Activated CD8-positive, alpha-beta T cell treated with anti-CD3 and anti-CD28 coated beads, Interleukin-2, amount 10 ng/mL, durations not matched to agents 7 days and 5 days (primary cell): Measurements from ENCODE around the gene NRXN3. TPM values are rescaled to one million over a fixed set of nuclear protein-coding genes. Genes with fewer than 3 reads are reported as not detected.

Experiments used
- ATAC-seq: fragments of 150-1000 bp; cut with Tn5 transposase; one replicate; pipeline ENCODE4 v1.10.0; 2021; ENCODE audit warnings: moderate library complexity
- CTCF ChIA-PET: fragments of 350-600 bp; sonication (Branson Sonifier 250); formaldehyde crosslinking; loops from one replicate; lab custom pipeline; 2021; ENCODE audit warnings: antibody characterized with exemption; lab: Charles Lee
- POLR2A ChIA-PET: fragments of 350-600 bp; sonication (Branson Sonifier 250); formaldehyde crosslinking; loops from one replicate; lab custom pipeline; 2021; ENCODE audit warnings: antibody characterized with exemption; lab: Charles Lee
- DNase-seq: peaks from one replicate; pipeline ENCODE4 v3.0.0-alpha.2; 2020
- H3K27ac Mint-ChIP-seq: one replicate; pipeline ENCODE4 v1.8.0; 2021; ENCODE audit warnings: mild to moderate bottlenecking, mixed read lengths
- H3K27me3 Mint-ChIP-seq: one replicate; pipeline ENCODE4 v1.8.0; 2021; ENCODE audit warnings: low read depth, mixed read lengths
- H3K36me3 Mint-ChIP-seq: one replicate; pipeline ENCODE4 v1.8.0; 2021; ENCODE audit warnings: low read depth, mixed read lengths
- H3K4me1 Mint-ChIP-seq: one replicate; pipeline ENCODE4 v1.8.0; 2021; ENCODE audit warnings: low read depth, mixed read lengths
- H3K4me3 Mint-ChIP-seq: one replicate; pipeline ENCODE4 v1.8.0; 2021; ENCODE audit warnings: mild to moderate bottlenecking, mixed read lengths
- H3K9me3 Mint-ChIP-seq: one replicate; pipeline ENCODE4 v1.8.0; 2022; ENCODE audit warnings: mixed read lengths; ENCODE audit not compliant: insufficient read depth
- total RNA-seq, 2 experiments: library from RNA; stranded (reverse); gene quantifications; one replicate each; pipeline ENCODE4 v1.2.3, GENCODE V29; 2021

Gene NRXN3
- total RNA-seq, 2 experiments from 2014 or later, result not detected

- Mint-ChIP-seq H3K4me3 (no peak overlapping the region), H3K27ac (no peak overlapping the region), H3K36me3 (no peaks in the 10 kb centered on the region), H3K9me3 (no peaks in the 10 kb centered on the region), H3K4me1 (no peaks in the 10 kb centered on the region), H3K27me3 (no peaks in the 10 kb centered on the region)
- no peak for DNase-seq
- ChIA-PET CTCF (no interaction called here), POLR2A (no interaction called here)
- ATAC-seq, result no peak
Observed at GRCh38 chr14:79337761-79338160, 1167.6 kb downstream of the NRXN3 start.

GRCh38 chr14:79342942-79343341 lies 1172.8 kb downstream of the NRXN3 start:
- Mint-ChIP-seq H3K4me1 (no peaks in the 10 kb centered on the region), H3K36me3 (no peaks in the 10 kb centered on the region), H3K27me3 (no peaks in the 10 kb centered on the region), H3K27ac (no peak overlapping the region), H3K4me3 (no peak overlapping the region), H3K9me3 (no peaks in the 10 kb centered on the region)
- no peak for DNase-seq
- ChIA-PET CTCF (no interaction called here), POLR2A (no interaction called here)
- ATAC-seq, result no peak

- H3K4me3 Mint-ChIP-seq, result no peak overlapping the region
- ChIA-PET POLR2A (no interaction called here), CTCF (no interaction called here)
Observed at GRCh38 chr14:79351011-79351410, 1180.8 kb downstream of the NRXN3 start.

GRCh38 chr14:79352076-79352630 lies 1182.0 kb downstream of the NRXN3 start:
- ChIA-PET POLR2A (no interaction called here), CTCF (no interaction called here)
- no peak overlapping the region for H3K27ac Mint-ChIP-seq
- H3K36me3 Mint-ChIP-seq, result no peaks in the 10 kb centered on the region
- H3K4me1 Mint-ChIP-seq, result no peaks in the 10 kb centered on the region
- DNase-seq (no peak), ATAC-seq (no peak)
- no peaks in the 10 kb centered on the region for H3K27me3 Mint-ChIP-seq
- no peaks in the 10 kb centered on the region for H3K9me3 Mint-ChIP-seq
- no peak overlapping the region for H3K4me3 Mint-ChIP-seq

More at GRCh38 chr14:79351011-79351410, 1180.8 kb downstream of the NRXN3 start:
- H3K4me1 Mint-ChIP-seq, result no peaks in the 10 kb centered on the region
- no peak overlapping the region for H3K27ac Mint-ChIP-seq
- H3K9me3 Mint-ChIP-seq, result no peaks in the 10 kb centered on the region
- DNase-seq, result no peak
- ATAC-seq, result no peak
- H3K27me3 Mint-ChIP-seq, result no peaks in the 10 kb centered on the region
- no peaks in the 10 kb centered on the region for H3K36me3 Mint-ChIP-seq

- DNase-seq, result no peak
- CTCF ChIA-PET, result no interaction called here
- Mint-ChIP-seq H3K9me3 (no peaks in the 10 kb centered on the region), H3K27me3 (no peaks in the 10 kb centered on the region), H3K4me3 (no peak overlapping the region), H3K36me3 (no peaks in the 10 kb centered on the region), H3K4me1 (no peaks in the 10 kb centered on the region), H3K27ac (no peak overlapping the region)
- ATAC-seq, result no peak
- POLR2A ChIA-PET, result no interaction called here
Observed at GRCh38 chr14:79354336-79354735, 1184.2 kb downstream of the NRXN3 start.

- no peak for ATAC-seq
- DNase-seq, result no peak
- Mint-ChIP-seq H3K36me3 (no peaks in the 10 kb centered on the region), H3K27me3 (no peaks in the 10 kb centered on the region), H3K27ac (no peak overlapping the region), H3K4me1 (no peaks in the 10 kb centered on the region), H3K9me3 (no peaks in the 10 kb centered on the region), H3K4me3 (no peak overlapping the region)
- POLR2A ChIA-PET, result no interaction called here
- CTCF ChIA-PET, result no interaction called here
Observed at GRCh38 chr14:79356040-79356439, 1185.9 kb downstream of the NRXN3 start.

- Mint-ChIP-seq H3K36me3 (no peaks in the 10 kb centered on the region), H3K4me1 (no peaks in the 10 kb centered on the region), H3K9me3 (no peaks in the 10 kb centered on the region), H3K27ac (no peak overlapping the region), H3K27me3 (no peaks in the 10 kb centered on the region), H3K4me3 (no peak overlapping the region)
- DNase-seq, result no peak
- ChIA-PET CTCF (no interaction called here), POLR2A (no interaction called here)
- no peak for ATAC-seq
Observed at GRCh38 chr14:79357307-79357706, 1187.1 kb downstream of the NRXN3 start.

GRCh38 chr14:79363291-79363690 lies 1193.1 kb downstream of the NRXN3 start:
- ChIA-PET CTCF (no interaction called here), POLR2A (no interaction called here)
- Mint-ChIP-seq H3K36me3 (no peaks in the 10 kb centered on the region), H3K4me3 (no peak overlapping the region), H3K9me3 (peaks cover 5% of the 10 kb centered on the region), H3K27me3 (no peaks in the 10 kb centered on the region), H3K27ac (no peak overlapping the region), H3K4me1 (no peaks in the 10 kb centered on the region)
- DNase-seq, result no peak
- ATAC-seq, result no peak

- Mint-ChIP-seq H3K27me3 (no peaks in the 10 kb centered on the region), H3K4me3 (no peak overlapping the region), H3K9me3 (peaks cover 4% of the 10 kb centered on the region), H3K27ac (no peak overlapping the region), H3K4me1 (no peaks in the 10 kb centered on the region), H3K36me3 (no peaks in the 10 kb centered on the region)
- POLR2A ChIA-PET, result no interaction called here
- CTCF ChIA-PET, result interaction anchor here (0.6 kb wide), 1 partner anchor 17 kb away, joined by 3 read pairs; no protein-coding TSS in a partner anchor
- no peak for ATAC-seq
- no peak for DNase-seq
Observed at GRCh38 chr14:79369359-79370332, 1199.5 kb downstream of the NRXN3 start.

GRCh38 chr14:79370969-79371368 lies 1200.8 kb downstream of the NRXN3 start:
- ChIA-PET POLR2A (no interaction called here), CTCF (no interaction called here)
- Mint-ChIP-seq H3K4me1 (no peaks in the 10 kb centered on the region), H3K27me3 (no peaks in the 10 kb centered on the region), H3K36me3 (no peaks in the 10 kb centered on the region), H3K4me3 (no peak overlapping the region), H3K9me3 (peaks cover 4% of the 10 kb centered on the region), H3K27ac (no peak overlapping the region)
- no peak for ATAC-seq
- no peak for DNase-seq

GRCh38 chr14:79373451-79373850 lies 1203.3 kb downstream of the NRXN3 start:
- no peaks in the 10 kb centered on the region for H3K36me3 Mint-ChIP-seq

GRCh38 chr14:79375356-79375755 lies 1205.2 kb downstream of the NRXN3 start:
- H3K9me3 Mint-ChIP-seq, result no peaks in the 10 kb centered on the region
- no peaks in the 10 kb centered on the region for H3K4me1 Mint-ChIP-seq
- ATAC-seq (no peak), DNase-seq (no peak)
- H3K27me3 Mint-ChIP-seq, result no peaks in the 10 kb centered on the region
- no peak overlapping the region for H3K4me3 Mint-ChIP-seq
- H3K27ac Mint-ChIP-seq, result no peak overlapping the region
- ChIA-PET POLR2A (no interaction called here), CTCF (no interaction called here)
- no peaks in the 10 kb centered on the region for H3K36me3 Mint-ChIP-seq

More at GRCh38 chr14:79373451-79373850, 1203.3 kb downstream of the NRXN3 start:
- no peak overlapping the region for H3K27ac Mint-ChIP-seq
- no peak overlapping the region for H3K4me3 Mint-ChIP-seq
- H3K27me3 Mint-ChIP-seq, result no peaks in the 10 kb centered on the region
- no peak for DNase-seq
- H3K9me3 Mint-ChIP-seq, result peaks cover 4% of the 10 kb centered on the region
- no peaks in the 10 kb centered on the region for H3K4me1 Mint-ChIP-seq
- CTCF ChIA-PET, result no interaction called here
- ATAC-seq, result no peak
- POLR2A ChIA-PET, result no interaction called here
